HUES48 (cell line): ENCODE results near the gene PACS2.
A peak's percentile ranks its signal among the peaks of the same experiment; 100 is the strongest.

Experiments used
- H3K27ac ChIP-seq: one replicate; pipeline ENCODE4 v1.7.0; 2013; ENCODE audit warnings: low read depth, low read length, inconsistent platforms
- H3K27me3 ChIP-seq: 2 replicates; pipeline ENCODE4 v1.6.1; 2013; ENCODE audit warnings: mild to moderate bottlenecking, low read length; ENCODE audit not compliant: control insufficient read depth, insufficient read depth
- H3K36me3 ChIP-seq: 2 replicates; pipeline ENCODE4 v1.6.1; 2013; ENCODE audit warnings: low read length; ENCODE audit not compliant: control insufficient read depth, insufficient read depth
- H3K4me1 ChIP-seq: 2 replicates; pipeline ENCODE4 v1.6.1; 2013; ENCODE audit warnings: mild to moderate bottlenecking, low read length; ENCODE audit not compliant: control insufficient read depth, insufficient read depth
- H3K4me3 ChIP-seq: 2 replicates; pipeline ENCODE4 v1.5.1; 2013; ENCODE audit warnings: mild to moderate bottlenecking, low read depth, low read length
- H3K9ac ChIP-seq: 2 replicates; pipeline ENCODE4 v1.6.1; 2013; ENCODE audit warnings: mild to moderate bottlenecking, low read depth, low read length, moderate library complexity
- H3K9me3 ChIP-seq: 2 replicates; pipeline ENCODE4 v1.6.1; 2013; ENCODE audit warnings: low read length; ENCODE audit not compliant: control insufficient read depth, insufficient read depth

The PACS2 gene

GRCh38 chr14:105413544-105413886 is 99.0 kb downstream of the PACS2 start:
- H3K9me3 ChIP-seq, result no peaks in the 10 kb centered on the region
- H3K9ac ChIP-seq, result no peak overlapping the region
- H3K36me3 ChIP-seq, result no peaks in the 10 kb centered on the region
- H3K4me1 ChIP-seq, result peaks cover 5% of the 10 kb centered on the region; the same call in 1 of the 2 replicates
- H3K27ac ChIP-seq, result no peak overlapping the region
- H3K27me3 ChIP-seq, result peaks cover 53% of the 10 kb centered on the region
- H3K4me3 ChIP-seq, result no peak overlapping the region

GRCh38 chr14:105414456-105415371 is 100.2 kb downstream of the PACS2 start:
- no peak overlapping the region for H3K27ac ChIP-seq
- peak overlapping the region; percentile 68 for H3K4me3 ChIP-seq
- H3K4me1 ChIP-seq, result peaks cover 14% of the 10 kb centered on the region
- H3K27me3 ChIP-seq, result peaks cover 46% of the 10 kb centered on the region
- no peaks in the 10 kb centered on the region for H3K36me3 ChIP-seq
- H3K9me3 ChIP-seq, result no peaks in the 10 kb centered on the region
- peak overlapping the region; percentile 44; the same call in 1 of the 2 replicates for H3K9ac ChIP-seq

GRCh38 chr14:105415481-105416428 is 101.2 kb downstream of the PACS2 start:
- H3K4me1 ChIP-seq, result peaks cover 12% of the 10 kb centered on the region
- peaks cover 36% of the 10 kb centered on the region for H3K27me3 ChIP-seq
- H3K4me3 ChIP-seq, result peak overlapping the region; percentile 68
- H3K9me3 ChIP-seq, result no peaks in the 10 kb centered on the region
- no peak overlapping the region for H3K27ac ChIP-seq
- H3K9ac ChIP-seq, result no peak overlapping the region
- H3K36me3 ChIP-seq, result no peaks in the 10 kb centered on the region

- H3K4me3 ChIP-seq, result no peak overlapping the region
- peaks cover 28% of the 10 kb centered on the region for H3K27me3 ChIP-seq
- H3K36me3 ChIP-seq, result no peaks in the 10 kb centered on the region
- no peak overlapping the region for H3K27ac ChIP-seq
- peaks cover 14% of the 10 kb centered on the region for H3K4me1 ChIP-seq
- no peaks in the 10 kb centered on the region for H3K9me3 ChIP-seq
- no peak overlapping the region for H3K9ac ChIP-seq
Observed at GRCh38 chr14:105416671-105417070, 102.1 kb downstream of the PACS2 start.

- peaks cover 9% of the 10 kb centered on the region; the same call in 1 of the 2 replicates for H3K36me3 ChIP-seq
- H3K27ac ChIP-seq, result no peak overlapping the region
- peaks cover 14% of the 10 kb centered on the region for H3K4me1 ChIP-seq
- H3K9me3 ChIP-seq, result no peaks in the 10 kb centered on the region
- no peak overlapping the region for H3K9ac ChIP-seq
- peaks cover 20% of the 10 kb centered on the region for H3K27me3 ChIP-seq
- no peak overlapping the region for H3K4me3 ChIP-seq
Observed at GRCh38 chr14:105417690-105418121, 103.2 kb downstream of the PACS2 start.

- H3K4me3 ChIP-seq, result peak overlapping the region; percentile 72; the same call in 1 of the 2 replicates
- peaks cover 14% of the 10 kb centered on the region; the same call in 1 of the 2 replicates for H3K36me3 ChIP-seq
- peaks cover 11% of the 10 kb centered on the region for H3K27me3 ChIP-seq
- H3K4me1 ChIP-seq, result peaks cover 14% of the 10 kb centered on the region
- H3K9ac ChIP-seq, result no peak overlapping the region
- H3K9me3 ChIP-seq, result no peaks in the 10 kb centered on the region
- H3K27ac ChIP-seq, result no peak overlapping the region
Observed at GRCh38 chr14:105418269-105419194, 104.0 kb downstream of the PACS2 start.

- no peaks in the 10 kb centered on the region for H3K9me3 ChIP-seq
- H3K4me1 ChIP-seq, result peaks cover 14% of the 10 kb centered on the region
- H3K27me3 ChIP-seq, result peaks cover 2% of the 10 kb centered on the region
- peak within 1 kb of the TSS; percentile 90 for H3K4me3 ChIP-seq
- peak within 1 kb of the TSS; percentile 86 for H3K9ac ChIP-seq
- peak within 1 kb of the TSS; percentile 73 for H3K27ac ChIP-seq
- peaks cover 19% of the 10 kb centered on the region for H3K36me3 ChIP-seq
Observed at GRCh38 chr14:105419195-105420091, 104.9 kb downstream of the PACS2 start, which contains the start of gene MTA1. MTA1 (plus strand) TSS chr14:105419827; CDS start chr14:105420036, 209 bp downstream.

GRCh38 chr14:105420101-105420973 is 105.8 kb downstream of the PACS2 start:
- Histone ChIP-seq H3K4me1 (peaks cover 14% of the 10 kb centered on the region), H3K27me3 (no peaks in the 10 kb centered on the region), H3K27ac (peak overlapping the region; percentile 73)

More at GRCh38 chr14:105420101-105420973, 105.8 kb downstream of the PACS2 start:
- peak overlapping the region; percentile 86 for H3K9ac ChIP-seq
- H3K9me3 ChIP-seq, result no peaks in the 10 kb centered on the region
- H3K36me3 ChIP-seq, result peaks cover 22% of the 10 kb centered on the region
- H3K4me3 ChIP-seq, result peak overlapping the region; percentile 90
